CD4-positive, alpha-beta T cell (primary cell): ENCODE data around the gene SMURF2. TPM values are rescaled to one million over a fixed set of nuclear protein-coding genes. Genes with fewer than 3 reads are reported as not detected.
A peak's percentile ranks its signal among the peaks of the same experiment; 100 is the strongest.

Experiments used
- ATAC-seq: fragments of 200-7000 bp; cut with Tn5 transposase; one replicate; pipeline ENCODE4 v1.10.0; 2022; ENCODE audit warnings: mild to moderate bottlenecking; ENCODE audit not compliant: poor library complexity
- CTCF ChIA-PET: fragments of 350-600 bp; sonication (Branson Sonifier 250); formaldehyde crosslinking; loops from one replicate; lab custom pipeline; 2021; ENCODE audit warnings: antibody characterized with exemption, inconsistent platforms; lab: Charles Lee
- POLR2A ChIA-PET: fragments of 350-600 bp; sonication (Branson Sonifier 250); formaldehyde crosslinking; loops from one replicate; lab custom pipeline; 2021; ENCODE audit warnings: antibody characterized with exemption, inconsistent platforms; lab: Charles Lee
- DNase-seq, 14 experiments: peaks; one replicate each; pipeline ENCODE4 v3.0.0-alpha.2; 2013 to 2020; ENCODE audit warnings: mixed read lengths in 2 of 14
- H3K27ac ChIP-seq, 2 donors: one replicate each; pipeline versions ENCODE4 v1.5.1 to v1.7.0; 2013; ENCODE audit warnings: low read length in 2 of 2, low read depth in 1 of 2, mild to moderate bottlenecking in 1 of 2
- H3K27me3 ChIP-seq, 2 experiments: 1 replicate in 1 of 2; 2 replicates in 1 of 2; pipeline versions ENCODE4 v1.6.1 to v1.7.0; 2013; ENCODE audit warnings: low read length in 2 of 2, control low read depth in 1 of 2, mild to moderate bottlenecking in 1 of 2, moderate library complexity in 1 of 2; ENCODE audit not compliant: insufficient read depth in 2 of 2, control insufficient read depth in 1 of 2
- H3K36me3 ChIP-seq: one replicate; pipeline ENCODE4 v1.6.1; 2013; ENCODE audit warnings: low read length, control low read depth; ENCODE audit not compliant: insufficient read depth
- H3K4me1 ChIP-seq: one replicate; pipeline ENCODE4 v1.6.1; 2013; ENCODE audit warnings: low read length, control low read depth; ENCODE audit not compliant: insufficient read depth
- H3K4me3 ChIP-seq: one replicate; pipeline ENCODE4 v1.5.1; 2013; ENCODE audit warnings: mild to moderate bottlenecking, low read length, moderate library complexity
- H3K9me3 ChIP-seq, 2 experiments: 1 replicate in 1 of 2; 2 replicates in 1 of 2; pipeline versions ENCODE4 v1.6.1 to v1.7.0; 2013; ENCODE audit warnings: low read length in 2 of 2, mild to moderate bottlenecking in 2 of 2, control low read depth in 1 of 2, moderate library complexity in 1 of 2; ENCODE audit not compliant: control insufficient read depth in 1 of 2, insufficient read depth in 1 of 2
- H3K27ac Mint-ChIP-seq: one replicate; pipeline ENCODE4 v1.8.0; 2020; ENCODE audit warnings: mixed read lengths
- H3K27me3 Mint-ChIP-seq: one replicate; pipeline ENCODE4 v1.8.0; 2021; ENCODE audit warnings: mixed read lengths
- H3K36me3 Mint-ChIP-seq: one replicate; pipeline ENCODE4 v1.8.0; 2021; ENCODE audit warnings: low read depth, mixed read lengths
- H3K4me1 Mint-ChIP-seq: one replicate; pipeline ENCODE4 v1.8.0; 2021; ENCODE audit warnings: low read depth, mixed read lengths
- H3K4me3 Mint-ChIP-seq: one replicate; pipeline ENCODE4 v1.8.0; 2020; ENCODE audit warnings: mild to moderate bottlenecking, mixed read lengths
- H3K9me3 Mint-ChIP-seq: one replicate; pipeline ENCODE4 v1.8.0; 2020; ENCODE audit warnings: mixed read lengths
- intact Hi-C, 2 experiments: fragments of 100-400 bp; cut with DNase I in 1 of 2; cut with micrococcal nuclease in 1 of 2; formaldehyde crosslinking; loops; one replicate each; pipeline versions ENCODE4 v1.15.1 to v1.9.0; 2023 to 2025; cut with DNase I, micrococcal nuclease
- total RNA-seq, 174 experiments: library from RNA in 2 of 174; stranded (reverse) in 2 of 174; gene quantifications; one replicate each; pipeline ENCODE4 v1.2.3 and lab custom pipeline; 2021 to 2026
- TF ChIP-seq, protein P1 (sequence below): fragments of 200-600 bp; IDR thresholded peaks from one replicate; pipeline ENCODE4 v1.8.0; 2022; ENCODE audit warnings: antibody characterized with exemption, mild to moderate bottlenecking

The SMURF2 gene
- total RNA-seq, 2 experiments from 2014 or later, result 28.0 to 29.7 TPM

DNA sequence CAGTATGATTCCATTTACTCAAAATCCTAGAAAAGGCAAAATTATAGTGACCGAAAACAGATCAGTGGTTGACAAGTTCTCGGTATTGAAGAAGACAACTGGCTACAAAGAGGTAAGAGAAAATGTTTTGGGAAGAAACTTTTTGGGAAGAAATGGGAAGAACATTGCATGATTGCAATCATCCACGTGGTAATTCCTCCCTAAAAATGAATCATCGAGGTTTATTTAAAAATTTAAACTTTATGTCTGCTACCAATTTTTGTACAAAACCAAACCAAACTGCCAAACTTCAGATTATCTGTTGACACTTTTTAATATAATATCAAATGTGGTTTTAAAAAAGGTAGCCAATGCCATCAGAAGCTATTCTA is 8.1 kb downstream of the SMURF2 start:
- ChIA-PET CTCF (no interaction called here), POLR2A (interaction anchor here (1.0 kb wide), 1 partner anchor 149 kb away, joined by 3 read pairs; no protein-coding TSS in a partner anchor)
- Histone ChIP-seq H3K4me1 (peaks cover 16% of the 10 kb centered on the region), H3K4me3 (no peak overlapping the region), H3K9me3 (no peaks in the 10 kb centered on the region), H3K27ac (no peak overlapping the region), H3K27me3 (no peaks in the 10 kb centered on the region), H3K36me3 (peaks cover 3% of the 10 kb centered on the region)
- Mint-ChIP-seq H3K27ac (no peak overlapping the region), H3K36me3 (peaks cover 16% of the 10 kb centered on the region), H3K4me3 (no peak overlapping the region), H3K4me1 (peaks cover 70% of the 10 kb centered on the region), H3K9me3 (no peaks in the 10 kb centered on the region), H3K27me3 (no peaks in the 10 kb centered on the region)
- ATAC-seq, result no peak
- intact Hi-C loops, result loop anchor here in 1 of 2 experiments (5.0 kb wide), 1 partner anchor 83 kb away; no protein-coding TSS in a partner anchor
- no peak for DNase-seq
- TF ChIP-seq, protein P1, sequence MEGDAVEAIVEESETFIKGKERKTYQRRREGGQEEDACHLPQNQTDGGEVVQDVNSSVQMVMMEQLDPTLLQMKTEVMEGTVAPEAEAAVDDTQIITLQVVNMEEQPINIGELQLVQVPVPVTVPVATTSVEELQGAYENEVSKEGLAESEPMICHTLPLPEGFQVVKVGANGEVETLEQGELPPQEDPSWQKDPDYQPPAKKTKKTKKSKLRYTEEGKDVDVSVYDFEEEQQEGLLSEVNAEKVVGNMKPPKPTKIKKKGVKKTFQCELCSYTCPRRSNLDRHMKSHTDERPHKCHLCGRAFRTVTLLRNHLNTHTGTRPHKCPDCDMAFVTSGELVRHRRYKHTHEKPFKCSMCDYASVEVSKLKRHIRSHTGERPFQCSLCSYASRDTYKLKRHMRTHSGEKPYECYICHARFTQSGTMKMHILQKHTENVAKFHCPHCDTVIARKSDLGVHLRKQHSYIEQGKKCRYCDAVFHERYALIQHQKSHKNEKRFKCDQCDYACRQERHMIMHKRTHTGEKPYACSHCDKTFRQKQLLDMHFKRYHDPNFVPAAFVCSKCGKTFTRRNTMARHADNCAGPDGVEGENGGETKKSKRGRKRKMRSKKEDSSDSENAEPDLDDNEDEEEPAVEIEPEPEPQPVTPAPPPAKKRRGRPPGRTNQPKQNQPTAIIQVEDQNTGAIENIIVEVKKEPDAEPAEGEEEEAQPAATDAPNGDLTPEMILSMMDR, result no peak

DNA sequence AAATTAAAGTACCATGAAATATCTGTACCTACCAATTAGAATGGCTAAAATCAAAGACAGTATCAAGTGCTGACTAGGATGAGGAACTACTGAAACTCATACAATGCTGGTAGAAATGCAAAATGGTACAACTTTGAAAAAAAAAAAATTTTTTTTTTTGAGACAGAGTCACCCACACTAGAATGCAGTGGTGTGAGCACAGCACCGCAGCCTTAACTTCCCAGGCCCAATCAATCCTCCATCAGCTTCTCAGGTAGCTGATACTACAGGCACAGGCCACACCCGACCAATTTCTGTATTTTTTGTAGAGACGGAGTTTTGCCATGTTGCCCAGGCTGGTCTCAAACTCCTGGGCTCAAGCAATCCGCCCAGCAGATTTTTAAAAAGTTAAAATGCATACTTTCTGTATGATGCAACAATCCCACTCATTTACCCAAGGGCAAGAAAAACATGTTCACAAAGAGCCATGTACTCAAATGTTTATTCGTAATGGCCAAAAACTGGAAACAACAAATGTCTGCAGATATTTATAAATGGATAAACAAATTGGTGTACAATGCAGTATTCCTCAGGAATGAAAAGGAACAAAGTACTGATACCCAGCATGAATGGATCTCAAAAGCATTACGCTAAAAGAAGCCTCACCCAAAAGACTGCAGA is 8.7 kb downstream of the SMURF2 start:
- DNase-seq, result no peak
- peaks cover 3% of the 10 kb centered on the region for H3K36me3 ChIP-seq
- no peak for ATAC-seq
- no peak overlapping the region for H3K4me3 ChIP-seq
- Mint-ChIP-seq H3K36me3 (peaks cover 19% of the 10 kb centered on the region), H3K27ac (no peak overlapping the region), H3K4me1 (peaks cover 70% of the 10 kb centered on the region), H3K9me3 (no peaks in the 10 kb centered on the region), H3K4me3 (no peak overlapping the region), H3K27me3 (no peaks in the 10 kb centered on the region)
- ChIA-PET CTCF (no interaction called here), POLR2A (no interaction called here)
- TF ChIP-seq, protein P1, result no peak
- intact Hi-C loops, result loop anchor here in 1 of 2 experiments (5.0 kb wide), 1 partner anchor 84 kb away; no protein-coding TSS in a partner anchor
- H3K9me3 ChIP-seq, result no peaks in the 10 kb centered on the region
- H3K27me3 ChIP-seq, result no peaks in the 10 kb centered on the region
- H3K27ac ChIP-seq, result no peak overlapping the region
- H3K4me1 ChIP-seq, result peaks cover 16% of the 10 kb centered on the region

DNA sequence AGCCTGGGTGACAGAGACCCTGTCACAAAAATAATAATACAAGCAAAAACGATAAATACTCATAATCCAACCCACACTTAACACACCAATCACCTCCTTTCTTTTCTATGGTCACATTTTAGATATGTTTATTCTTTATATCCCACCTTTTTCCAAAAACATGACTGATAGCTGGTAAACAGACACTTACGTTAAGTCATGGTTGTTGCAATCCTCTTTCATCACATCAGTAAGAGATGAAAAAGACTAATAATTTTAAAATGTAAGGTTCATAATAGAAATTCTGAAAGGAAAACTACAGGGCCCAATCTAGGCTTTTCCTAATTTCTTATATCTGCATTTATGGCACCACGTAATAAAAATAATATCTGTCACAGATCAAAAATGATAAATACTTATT is 10.2 kb downstream of the SMURF2 start:
- POLR2A ChIA-PET, result no interaction called here

More for the DNA sequence above, 10.2 kb downstream of the SMURF2 start:
- H3K9me3 Mint-ChIP-seq, result no peaks in the 10 kb centered on the region
- H3K4me3 ChIP-seq, result no peak overlapping the region
- H3K4me1 ChIP-seq, result peaks cover 6% of the 10 kb centered on the region
- TF ChIP-seq, protein P1, result no peak
- H3K36me3 Mint-ChIP-seq, result peaks cover 23% of the 10 kb centered on the region
- intact Hi-C loops, result loop anchor here in 1 of 2 experiments (5.0 kb wide), 1 partner anchor 85 kb away; no protein-coding TSS in a partner anchor
- peak overlapping the region; percentile 61 for H3K27ac Mint-ChIP-seq
- H3K9me3 ChIP-seq, result no peaks in the 10 kb centered on the region
- DNase-seq (no peak), ATAC-seq (no peak)
- H3K27ac ChIP-seq, result no peak overlapping the region
- H3K36me3 ChIP-seq, result peaks cover 8% of the 10 kb centered on the region
- H3K4me1 Mint-ChIP-seq, result peaks cover 66% of the 10 kb centered on the region
- no peaks in the 10 kb centered on the region for H3K27me3 ChIP-seq
- H3K4me3 Mint-ChIP-seq, result no peak overlapping the region
- H3K27me3 Mint-ChIP-seq, result no peaks in the 10 kb centered on the region
- CTCF ChIA-PET, result no interaction called here
